ENCODE results near the gene PSMB11.

PSMB11 gene

GRCh38 chr14:23089498-23090253 is 47.7 kb downstream of the PSMB11 start:
- DNase-seq (ENCODE audit: low read depth), result no peak

- no peak for DNase-seq (ENCODE audit: low read depth)
These were observed 48.2 kb downstream of the PSMB11 start for GRCh38 chr14:23090254-23090636.

GRCh38 chr14:23091294-23092225 is 49.5 kb downstream of the PSMB11 start:
- DNase-seq (ENCODE audit: low read depth), result no peak

- no peak for DNase-seq (ENCODE audit: low read depth)
These were observed 51.1 kb downstream of the PSMB11 start for GRCh38 chr14:23093104-23093503.

- no peak for DNase-seq (ENCODE audit: low read depth)
These were observed 51.5 kb downstream of the PSMB11 start for GRCh38 chr14:23093526-23093925.
